Central memory CD8-positive, alpha-beta T cell (primary cell): ENCODE results near the gene ST6GAL2.

Experiments
- ATAC-seq: fragments of 150-1000 bp; cut with Tn5 transposase; replicated peaks from 2 replicates; pipeline ENCODE4 v1.10.0; 2022; ENCODE audit warnings: mild to moderate bottlenecking, moderate FRiP score, moderate number of reproducible peaks; ENCODE audit not compliant: poor library complexity, severe bottlenecking; ENCODE audit errors: extremely low read depth
- DNase-seq, 2 donors: peaks; one replicate each; pipeline ENCODE4 v3.0.0; 2021; ENCODE audit warnings: low spot score in 2 of 2
- H3K27ac Mint-ChIP-seq: one replicate; pipeline ENCODE4 v1.8.0; 2022; ENCODE audit warnings: low read depth, mild to moderate bottlenecking, moderate library complexity, mixed read lengths
- H3K27me3 Mint-ChIP-seq: one replicate; pipeline ENCODE4 v1.8.0; 2022; ENCODE audit warnings: mixed read lengths
- H3K36me3 Mint-ChIP-seq: one replicate; pipeline ENCODE4 v1.8.0; 2022; ENCODE audit warnings: mild to moderate bottlenecking, moderate library complexity, mixed read lengths; ENCODE audit not compliant: insufficient read depth
- H3K4me1 Mint-ChIP-seq: one replicate; pipeline ENCODE4 v1.8.0; 2022; ENCODE audit warnings: mixed read lengths
- H3K4me3 Mint-ChIP-seq: one replicate; pipeline ENCODE4 v1.8.0; 2022; ENCODE audit warnings: mild to moderate bottlenecking, moderate library complexity, mixed read lengths
- H3K9me3 Mint-ChIP-seq: one replicate; pipeline ENCODE4 v1.8.0; 2022; ENCODE audit warnings: mixed read lengths

ST6GAL2 gene

DNA sequence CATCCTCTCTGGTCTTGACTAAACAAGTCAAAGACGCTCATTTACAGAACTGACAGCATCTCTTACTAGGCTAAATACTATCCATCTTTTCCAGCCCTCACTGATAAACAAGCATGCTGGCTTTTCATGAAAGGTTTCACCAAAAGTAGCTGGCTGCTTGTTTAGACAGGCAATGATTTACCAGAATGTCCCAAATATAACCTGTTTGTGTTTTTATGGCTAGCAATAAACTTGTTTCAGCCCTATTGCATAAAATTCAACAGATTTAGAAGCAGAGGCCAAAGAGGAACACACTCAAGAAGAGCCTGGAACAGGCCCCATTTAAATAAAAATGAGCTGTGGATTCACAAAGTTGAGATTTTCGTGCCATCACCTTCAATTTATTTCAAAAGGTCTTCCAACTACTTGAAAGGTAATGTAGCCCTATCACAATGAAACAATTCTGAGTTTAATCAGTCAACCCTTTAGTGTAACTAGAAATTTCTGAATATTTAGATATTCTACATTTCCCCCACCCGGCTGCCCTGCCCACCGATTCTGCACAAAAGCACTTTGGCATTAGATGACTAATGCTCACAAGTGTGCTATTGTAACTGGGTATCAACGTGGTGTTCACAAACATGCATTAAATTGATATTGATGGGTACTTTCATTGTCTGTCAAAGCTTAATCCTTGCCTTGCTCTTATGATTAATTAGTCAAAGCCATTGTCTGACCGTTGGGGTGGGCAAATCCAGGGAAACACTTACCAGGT lies 54.0 kb downstream of the ST6GAL2 start:
- Mint-ChIP-seq H3K27ac (no peak overlapping the region), H3K27me3 (no peaks in the 10 kb centered on the region), H3K4me3 (no peak overlapping the region), H3K36me3 (no peaks in the 10 kb centered on the region), H3K9me3 (no peaks in the 10 kb centered on the region), H3K4me1 (no peaks in the 10 kb centered on the region)
- no peak for ATAC-seq
- DNase-seq, result no peak

DNA sequence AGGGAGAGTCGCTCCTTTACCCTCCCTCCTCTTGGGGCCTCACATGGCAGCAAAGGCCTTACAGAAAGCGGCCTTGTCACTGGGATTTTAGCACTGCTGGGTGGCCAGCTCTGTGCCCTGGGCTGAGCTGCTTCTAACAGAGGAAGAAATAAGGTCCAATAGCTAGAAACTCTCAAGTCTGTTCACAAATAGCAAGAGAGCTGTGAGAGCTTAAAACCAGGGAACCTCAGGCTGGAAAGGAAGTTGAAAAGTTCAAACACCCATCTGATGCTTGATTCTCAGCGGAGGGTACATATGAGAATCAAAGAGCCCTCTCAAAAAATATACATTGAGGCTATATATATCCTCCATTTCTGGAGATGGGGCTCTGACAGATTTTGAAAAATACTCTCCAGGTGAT lies 54.7 kb downstream of the ST6GAL2 start:
- Mint-ChIP-seq H3K27me3 (no peaks in the 10 kb centered on the region), H3K4me1 (no peaks in the 10 kb centered on the region), H3K27ac (no peak overlapping the region), H3K4me3 (no peak overlapping the region), H3K9me3 (no peaks in the 10 kb centered on the region), H3K36me3 (no peaks in the 10 kb centered on the region)
- DNase-seq (no peak), ATAC-seq (no peak)

DNA sequence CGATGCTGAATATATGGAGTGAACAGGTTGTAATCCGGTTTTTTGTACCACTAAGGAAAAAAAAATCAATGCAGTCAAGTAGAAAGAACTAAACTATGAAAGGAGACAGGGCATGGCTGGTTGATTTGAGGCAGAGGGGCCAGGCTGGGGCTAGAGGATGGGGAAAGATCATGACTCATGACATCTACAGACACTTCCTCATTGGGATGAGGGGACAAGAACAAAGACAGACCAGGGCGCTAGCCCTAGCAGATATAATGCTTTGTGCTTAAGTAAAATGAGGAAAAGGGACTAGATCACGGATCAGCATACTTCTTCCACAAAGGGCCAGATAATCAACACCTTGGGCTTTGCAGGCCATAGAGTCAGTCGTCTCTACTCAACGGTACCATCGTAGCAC lies 55.8 kb downstream of the ST6GAL2 start:
- Mint-ChIP-seq H3K27me3 (no peaks in the 10 kb centered on the region), H3K9me3 (peaks cover 2% of the 10 kb centered on the region), H3K27ac (no peak overlapping the region), H3K4me3 (no peak overlapping the region), H3K4me1 (no peaks in the 10 kb centered on the region), H3K36me3 (no peaks in the 10 kb centered on the region)
- ATAC-seq (no peak), DNase-seq (no peak)

DNA sequence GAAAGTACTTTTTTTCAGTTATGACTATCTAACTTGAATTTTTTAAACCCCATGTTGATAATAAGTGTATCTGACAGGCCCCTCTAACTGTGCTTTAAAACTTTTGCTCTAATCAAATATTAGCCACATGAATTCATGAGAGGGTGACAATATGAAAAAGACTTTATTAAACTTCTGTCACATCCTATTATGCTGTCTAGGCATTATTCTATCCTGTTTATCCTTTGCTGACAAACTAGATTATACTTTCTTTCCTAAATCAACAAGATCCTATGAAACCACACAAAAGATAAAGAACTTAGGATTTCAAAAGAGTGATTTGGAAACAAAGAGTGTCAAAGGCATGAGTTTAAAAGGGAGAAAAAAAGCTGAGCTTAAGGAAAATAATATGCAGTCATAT lies 57.8 kb downstream of the ST6GAL2 start:
- DNase-seq (no peak), ATAC-seq (no peak)
- Mint-ChIP-seq H3K27me3 (no peaks in the 10 kb centered on the region), H3K36me3 (no peaks in the 10 kb centered on the region), H3K27ac (no peak overlapping the region), H3K9me3 (peaks cover 4% of the 10 kb centered on the region), H3K4me1 (no peaks in the 10 kb centered on the region), H3K4me3 (no peak overlapping the region)

DNA sequence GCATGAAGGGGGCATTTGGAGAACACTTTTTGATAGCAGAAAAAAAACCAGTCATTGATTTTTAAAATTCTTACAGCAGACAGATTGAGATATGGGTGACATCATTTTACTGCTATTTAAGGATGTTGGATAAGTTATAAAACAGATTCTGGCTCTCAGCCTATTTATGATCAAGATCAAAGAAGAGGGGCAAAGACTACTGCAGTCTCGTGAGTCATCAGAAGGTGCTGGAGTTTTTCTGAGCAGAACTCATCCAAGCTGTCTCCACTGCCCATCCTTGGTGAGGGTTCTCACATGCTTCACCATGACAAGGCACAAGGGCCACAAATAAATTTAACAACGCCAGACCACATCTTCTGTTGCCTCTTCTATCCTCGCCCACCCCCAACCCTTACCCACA lies 58.8 kb downstream of the ST6GAL2 start:
- H3K4me3 Mint-ChIP-seq, result no peak overlapping the region
- H3K27me3 Mint-ChIP-seq, result no peaks in the 10 kb centered on the region
- H3K4me1 Mint-ChIP-seq, result no peaks in the 10 kb centered on the region
- ATAC-seq (no peak), DNase-seq (no peak)
- H3K9me3 Mint-ChIP-seq, result peaks cover 4% of the 10 kb centered on the region
- no peak overlapping the region for H3K27ac Mint-ChIP-seq
- H3K36me3 Mint-ChIP-seq, result no peaks in the 10 kb centered on the region

DNA sequence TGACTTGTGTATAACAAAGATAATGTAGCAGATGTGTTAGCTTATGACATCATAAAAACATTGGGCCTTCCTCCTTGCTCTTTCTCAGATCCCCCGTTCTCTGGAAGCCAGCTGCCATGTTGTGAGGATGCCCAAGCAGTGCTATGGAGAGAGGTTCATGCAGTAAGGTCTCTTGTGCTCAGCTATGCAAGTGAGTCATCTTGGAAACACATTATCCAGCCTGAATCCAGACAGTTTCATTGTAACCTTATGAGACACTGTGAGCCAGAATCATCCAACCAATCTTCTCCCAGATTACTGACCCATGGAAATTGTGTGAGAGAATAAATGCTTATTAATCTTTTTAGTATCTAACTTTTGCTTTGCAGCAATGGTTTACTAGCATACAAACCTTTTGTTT lies 60.8 kb downstream of the ST6GAL2 start:
- ATAC-seq (no peak), DNase-seq (no peak)
- Mint-ChIP-seq H3K36me3 (no peaks in the 10 kb centered on the region), H3K4me1 (no peaks in the 10 kb centered on the region), H3K9me3 (peaks cover 4% of the 10 kb centered on the region), H3K4me3 (no peak overlapping the region), H3K27ac (no peak overlapping the region), H3K27me3 (no peaks in the 10 kb centered on the region)

DNA sequence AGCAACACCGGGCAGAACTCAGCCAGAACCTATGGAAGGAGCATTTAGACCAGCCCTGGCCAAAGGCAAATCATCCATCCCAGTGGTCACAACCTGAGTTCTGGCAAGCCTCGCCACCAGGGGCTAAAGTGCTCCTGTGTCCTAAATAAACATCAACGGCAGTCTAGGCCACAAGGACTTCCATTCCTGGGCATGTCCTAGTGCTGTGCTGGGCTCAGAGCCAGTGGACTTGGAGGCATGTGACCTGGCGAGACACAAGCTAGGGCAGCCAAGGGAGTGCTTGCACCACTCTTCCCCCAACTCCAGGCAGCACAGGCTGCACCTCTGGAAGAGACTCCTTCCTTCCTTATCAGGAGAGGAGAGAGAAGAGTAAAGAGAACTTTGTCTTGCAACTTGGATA lies 69.0 kb downstream of the ST6GAL2 start:
- DNase-seq (no peak), ATAC-seq (no peak)
- H3K4me1 Mint-ChIP-seq, result no peaks in the 10 kb centered on the region
- no peak overlapping the region for H3K27ac Mint-ChIP-seq
- H3K9me3 Mint-ChIP-seq, result no peaks in the 10 kb centered on the region
- H3K27me3 Mint-ChIP-seq, result peaks cover 7% of the 10 kb centered on the region
- no peaks in the 10 kb centered on the region for H3K36me3 Mint-ChIP-seq
- H3K4me3 Mint-ChIP-seq, result no peak overlapping the region

DNA sequence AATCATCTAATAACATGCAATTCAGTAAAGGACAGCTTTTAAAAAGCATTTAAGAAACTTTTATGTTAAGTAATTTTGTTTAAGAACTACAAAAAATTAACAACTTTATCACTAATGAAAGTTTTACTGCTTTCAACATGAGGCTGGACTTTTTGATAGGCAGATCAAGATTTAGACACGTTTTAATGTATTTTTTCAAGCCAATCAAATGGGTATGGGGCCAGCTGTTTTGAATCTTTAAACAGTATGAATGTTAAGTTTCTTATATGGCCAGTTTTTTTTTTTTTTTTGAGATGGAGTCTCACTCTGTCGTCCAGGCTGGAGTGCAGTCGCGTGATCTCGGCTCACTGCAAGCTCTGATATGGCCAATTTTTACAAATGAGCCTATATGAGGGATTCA lies 73.1 kb downstream of the ST6GAL2 start:
- no peaks in the 10 kb centered on the region for H3K27me3 Mint-ChIP-seq
- H3K27ac Mint-ChIP-seq, result no peak overlapping the region
- ATAC-seq (no peak), DNase-seq (no peak)
- no peaks in the 10 kb centered on the region for H3K36me3 Mint-ChIP-seq
- no peak overlapping the region for H3K4me3 Mint-ChIP-seq
- no peaks in the 10 kb centered on the region for H3K9me3 Mint-ChIP-seq
- no peaks in the 10 kb centered on the region for H3K4me1 Mint-ChIP-seq

DNA sequence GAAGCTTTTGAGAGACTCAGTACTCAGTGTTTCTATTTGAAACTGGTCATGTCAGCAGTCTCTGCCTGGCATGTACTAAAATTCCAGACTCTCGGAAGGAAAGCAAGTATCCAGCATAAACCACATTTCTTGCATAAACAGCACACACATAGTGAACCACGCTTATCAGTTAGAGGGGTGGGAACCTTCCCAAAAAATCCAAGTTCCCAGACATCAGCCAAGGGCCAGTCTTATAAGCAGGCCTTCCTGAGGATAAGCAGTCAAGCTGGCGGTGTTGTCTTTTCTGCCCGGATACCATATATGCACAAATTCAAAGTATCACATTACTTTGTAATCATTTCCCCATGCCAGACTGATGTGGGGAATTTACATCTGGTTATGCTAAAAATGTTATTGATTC lies 73.6 kb downstream of the ST6GAL2 start:
- no peak for DNase-seq
- Mint-ChIP-seq H3K4me3 (no peak overlapping the region), H3K9me3 (no peaks in the 10 kb centered on the region), H3K27ac (no peak overlapping the region), H3K4me1 (no peaks in the 10 kb centered on the region), H3K27me3 (no peaks in the 10 kb centered on the region), H3K36me3 (no peaks in the 10 kb centered on the region)
- no peak for ATAC-seq

DNA sequence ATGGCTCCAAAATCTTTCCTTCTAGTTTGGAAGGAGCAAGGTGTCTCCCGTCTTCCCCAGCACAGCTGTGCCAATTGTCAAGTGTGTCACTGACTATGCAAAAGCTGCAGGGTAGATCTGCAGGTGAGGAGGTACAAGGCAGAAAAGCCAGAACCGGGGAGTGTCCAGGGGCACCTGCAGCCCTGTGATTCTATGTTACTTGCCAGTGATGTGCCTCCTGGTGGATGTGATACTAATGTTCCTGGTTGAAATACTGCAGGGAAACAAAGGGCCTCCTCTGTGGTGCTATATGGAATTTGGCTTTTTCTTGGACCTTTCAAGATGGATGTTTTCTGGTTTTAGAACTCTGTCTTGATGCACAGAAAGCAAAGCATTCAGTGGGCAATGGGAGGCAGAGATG lies 80.3 kb downstream of the ST6GAL2 start:
- Mint-ChIP-seq H3K9me3 (peaks cover under 1% of the 10 kb centered on the region), H3K4me3 (no peak overlapping the region), H3K4me1 (no peaks in the 10 kb centered on the region), H3K27me3 (no peaks in the 10 kb centered on the region), H3K36me3 (no peaks in the 10 kb centered on the region), H3K27ac (no peak overlapping the region)
- DNase-seq, result no peak
- ATAC-seq, result no peak

DNA sequence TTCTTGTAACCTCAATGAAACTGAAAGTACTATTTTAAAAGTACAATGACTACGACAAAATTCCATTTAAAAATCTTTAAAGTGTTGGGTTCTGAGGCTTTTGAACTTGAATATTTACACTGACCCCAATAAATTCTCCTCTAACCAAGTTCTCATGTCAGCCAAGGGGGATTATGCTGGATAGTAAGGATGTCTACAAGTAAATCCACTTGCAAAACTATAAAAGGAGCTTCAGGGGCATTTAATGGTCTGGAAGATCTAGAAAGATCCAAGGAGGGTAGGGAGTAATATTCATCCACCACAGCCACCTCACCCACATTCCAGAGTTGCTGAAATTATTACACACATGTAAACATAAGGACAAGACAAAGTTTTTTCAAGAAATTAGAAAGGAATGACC lies 81.8 kb downstream of the ST6GAL2 start:
- DNase-seq (no peak), ATAC-seq (no peak)
- no peaks in the 10 kb centered on the region for H3K36me3 Mint-ChIP-seq
- peaks cover 5% of the 10 kb centered on the region for H3K9me3 Mint-ChIP-seq
- H3K27me3 Mint-ChIP-seq, result no peaks in the 10 kb centered on the region
- no peak overlapping the region for H3K4me3 Mint-ChIP-seq
- no peaks in the 10 kb centered on the region for H3K4me1 Mint-ChIP-seq
- no peak overlapping the region for H3K27ac Mint-ChIP-seq

DNA sequence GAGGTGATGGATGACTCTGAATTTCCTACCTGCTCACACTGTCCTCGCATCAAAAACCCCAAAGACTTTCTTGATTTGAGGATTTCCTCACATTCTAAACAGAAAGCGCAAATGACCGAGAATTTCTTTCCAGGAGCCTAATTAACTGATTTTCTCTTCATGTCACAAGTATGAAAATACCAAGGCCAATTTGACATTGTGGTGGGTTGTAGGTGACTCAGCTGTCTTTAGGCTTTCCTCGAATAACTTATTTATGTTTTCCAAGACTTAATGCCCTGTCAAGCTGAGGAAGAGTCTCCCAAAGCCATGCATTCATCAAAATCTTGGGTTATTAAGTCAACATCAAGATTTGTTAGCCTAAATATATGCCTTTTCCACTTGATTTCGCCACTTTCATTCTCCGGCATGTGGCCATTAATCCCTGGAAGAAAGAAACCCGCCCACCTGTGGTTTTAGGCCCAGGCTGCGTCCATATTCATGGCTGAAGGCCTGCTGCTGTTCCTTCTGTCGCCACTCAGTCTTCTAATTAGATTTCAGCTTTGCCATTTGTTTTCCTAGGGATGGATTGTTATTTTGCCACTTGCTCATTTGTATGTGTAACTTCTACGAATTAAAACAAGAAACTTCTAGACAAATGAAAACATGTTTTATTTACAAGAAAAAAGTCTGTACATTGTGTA lies 84.9 kb downstream of the ST6GAL2 start:
- Mint-ChIP-seq H3K36me3 (no peaks in the 10 kb centered on the region), H3K27ac (no peak overlapping the region), H3K27me3 (no peaks in the 10 kb centered on the region), H3K4me1 (no peaks in the 10 kb centered on the region), H3K9me3 (peaks cover 5% of the 10 kb centered on the region), H3K4me3 (no peak overlapping the region)
- DNase-seq (no peak), ATAC-seq (no peak)

DNA sequence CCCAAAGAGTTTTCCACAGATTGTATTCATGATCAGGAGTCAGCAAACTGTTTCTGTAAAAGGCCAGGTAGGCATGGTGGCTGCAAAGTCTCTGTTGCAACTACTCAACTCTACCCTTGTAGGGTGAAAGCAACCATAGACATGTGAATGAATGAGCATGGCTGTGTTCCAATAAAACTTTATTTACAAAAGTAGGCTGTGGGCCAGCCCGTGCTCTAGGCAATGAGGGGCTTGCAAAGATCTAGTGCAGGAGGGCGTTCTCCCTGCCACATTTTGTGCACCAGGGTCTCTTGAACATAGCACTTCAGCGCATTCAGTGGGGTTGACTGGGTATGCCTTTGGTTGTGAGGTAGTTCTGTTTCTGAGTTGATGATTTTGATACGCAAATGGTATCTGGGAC lies 85.8 kb downstream of the ST6GAL2 start:
- Mint-ChIP-seq H3K9me3 (peaks cover 5% of the 10 kb centered on the region), H3K4me3 (no peak overlapping the region), H3K27me3 (no peaks in the 10 kb centered on the region), H3K27ac (no peak overlapping the region), H3K36me3 (no peaks in the 10 kb centered on the region), H3K4me1 (no peaks in the 10 kb centered on the region)
- no peak for ATAC-seq
- no peak for DNase-seq
